Peyer's patch (tissue), 4 donors: ENCODE results near the gene JADE2. TPM values are rescaled to one million over a fixed set of nuclear protein-coding genes. Genes with fewer than 3 reads are reported as not detected.

Source experiments
- DNase-seq, 3 donors: peaks; one replicate each; pipeline ENCODE4 v3.0.0-alpha.2; 2017 to 2019
- H3K27ac ChIP-seq, 4 donors: fragments of 200-600 bp; sonication (generic); one replicate each; pipeline ENCODE4 v1.5.1; 2016 to 2019
- H3K27me3 ChIP-seq, 2 donors: fragments of 200-600 bp; sonication (generic); one replicate each; pipeline ENCODE4 v1.5.1; 2019
- H3K36me3 ChIP-seq, 3 donors: fragments of 200-600 bp; sonication (generic); one replicate each; pipeline ENCODE4 v1.5.1; 2016 to 2019
- H3K4me1 ChIP-seq, 4 donors: fragments of 200-600 bp; sonication (generic); one replicate each; pipeline ENCODE4 v1.5.1; 2016 to 2019
- H3K4me3 ChIP-seq, 4 donors: fragments of 200-600 bp; sonication (generic); 1 replicate in 3 of 4; 2 replicates in 1 of 4; pipeline ENCODE4 v1.5.1; 2016 to 2019; ENCODE audit warnings: mild to moderate bottlenecking in 1 of 4
- H3K9me3 ChIP-seq, 4 donors: fragments of 200-600 bp; sonication (generic); one replicate each; pipeline ENCODE4 v1.5.1; 2016 to 2019; ENCODE audit warnings: mild to moderate bottlenecking in 1 of 4
- POLR2A ChIP-seq, 2 donors: fragments of 450-650 bp; IDR thresholded peaks; one replicate each; pipeline ENCODE4 v1.5.1; 2017; ENCODE audit warnings: antibody characterized with exemption in 2 of 2, mild to moderate bottlenecking in 2 of 2, moderate library complexity in 2 of 2
- total RNA-seq, 4 donors: library from RNA; depleted of rRNA; stranded (reverse); fragments of >200 nt; gene quantifications; one replicate each; pipeline ENCODE4 v1.1.0, GENCODE V29; 2016
- TF ChIP-seq, protein P1 (sequence below), 6 experiments: fragments of 450-650 bp in 4 of 6; fragments of 200-600 bp in 2 of 6; sonication (generic) in 1 of 6; IDR thresholded peaks; one replicate each; pipeline ENCODE4 v1.5.1; 2017 to 2019; ENCODE audit warnings: antibody characterized with exemption in 6 of 6, mild to moderate bottlenecking in 3 of 6, moderate library complexity in 1 of 6

The JADE2 gene
- total RNA-seq, 4 donors from 2014 or later: 51.5 to 77.6 (median 57.4) TPM

GRCh38 chr5:134559672-134560071 is 34.2 kb downstream of the JADE2 start:
- Histone ChIP-seq H3K36me3 (peaks cover 0 to 76% (median 0%) of the 10 kb centered on the region in 3 donors), H3K27me3 (no peaks in the 10 kb centered on the region), H3K4me1 (peaks cover 0 to 15% (median 13%) of the 10 kb centered on the region in 4 donors), H3K9me3 (no peaks in the 10 kb centered on the region), H3K4me3 (no peak overlapping the region), H3K27ac (no peak overlapping the region)
- no peak for DNase-seq
- TF ChIP-seq, protein P1, sequence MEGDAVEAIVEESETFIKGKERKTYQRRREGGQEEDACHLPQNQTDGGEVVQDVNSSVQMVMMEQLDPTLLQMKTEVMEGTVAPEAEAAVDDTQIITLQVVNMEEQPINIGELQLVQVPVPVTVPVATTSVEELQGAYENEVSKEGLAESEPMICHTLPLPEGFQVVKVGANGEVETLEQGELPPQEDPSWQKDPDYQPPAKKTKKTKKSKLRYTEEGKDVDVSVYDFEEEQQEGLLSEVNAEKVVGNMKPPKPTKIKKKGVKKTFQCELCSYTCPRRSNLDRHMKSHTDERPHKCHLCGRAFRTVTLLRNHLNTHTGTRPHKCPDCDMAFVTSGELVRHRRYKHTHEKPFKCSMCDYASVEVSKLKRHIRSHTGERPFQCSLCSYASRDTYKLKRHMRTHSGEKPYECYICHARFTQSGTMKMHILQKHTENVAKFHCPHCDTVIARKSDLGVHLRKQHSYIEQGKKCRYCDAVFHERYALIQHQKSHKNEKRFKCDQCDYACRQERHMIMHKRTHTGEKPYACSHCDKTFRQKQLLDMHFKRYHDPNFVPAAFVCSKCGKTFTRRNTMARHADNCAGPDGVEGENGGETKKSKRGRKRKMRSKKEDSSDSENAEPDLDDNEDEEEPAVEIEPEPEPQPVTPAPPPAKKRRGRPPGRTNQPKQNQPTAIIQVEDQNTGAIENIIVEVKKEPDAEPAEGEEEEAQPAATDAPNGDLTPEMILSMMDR (IDR thresholded peaks at IDR 0.05): no peak
- TF ChIP-seq POLR2A (IDR thresholded peaks at IDR 0.05): no peak

DNA sequence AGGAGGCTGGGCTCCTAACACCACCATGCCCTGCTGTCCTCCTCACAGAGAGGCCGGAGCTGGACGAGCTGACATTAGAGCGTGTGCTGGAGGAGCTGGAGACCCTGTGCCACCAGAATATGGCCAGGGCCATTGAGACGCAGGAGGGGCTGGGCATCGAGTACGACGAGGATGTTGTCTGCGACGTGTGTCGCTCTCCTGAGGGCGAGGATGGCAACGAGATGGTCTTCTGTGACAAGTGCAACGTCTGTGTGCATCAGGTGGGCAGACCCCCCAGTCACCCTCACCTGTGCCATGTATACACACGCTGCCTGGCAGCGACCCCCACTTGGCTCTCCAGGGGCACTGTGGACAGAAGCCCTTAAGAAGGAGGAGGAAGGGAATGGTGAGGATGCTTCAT is 35.2 kb downstream of the JADE2 start:
- Histone ChIP-seq H3K27me3 (no peaks in the 10 kb centered on the region), H3K36me3 (peaks cover 0 to 80% (median 0%) of the 10 kb centered on the region in 3 donors), H3K9me3 (no peaks in the 10 kb centered on the region), H3K4me3 (no peak overlapping the region), H3K4me1 (peaks cover 0 to 5% (median 3%) of the 10 kb centered on the region in 4 donors), H3K27ac (no peak overlapping the region)
- DNase-seq: no peak
- TF ChIP-seq, protein P1 (IDR thresholded peaks at IDR 0.05): no peak
- TF ChIP-seq POLR2A (IDR thresholded peaks at IDR 0.05): no peak

- H3K27ac ChIP-seq: peak overlapping the region in 1 of 4 donors; percentile 11
- no peak overlapping the region for H3K4me3 ChIP-seq
- H3K4me1 ChIP-seq: peaks cover 0 to 1% (median 0%) of the 10 kb centered on the region in 4 donors
- DNase-seq: no peak
- peaks cover 0 to 86% (median 0%) of the 10 kb centered on the region in 3 donors for H3K36me3 ChIP-seq
- TF ChIP-seq, protein P1 (IDR thresholded peaks at IDR 0.05): peak in 3 of 6 experiments; percentile 20 to 34 (median 25)
- no peak for TF ChIP-seq POLR2A (IDR thresholded peaks at IDR 0.05)
- H3K9me3 ChIP-seq: no peaks in the 10 kb centered on the region
- H3K27me3 ChIP-seq: no peaks in the 10 kb centered on the region
Observed at GRCh38 chr5:134561871-134562296, 36.4 kb downstream of the JADE2 start.

- H3K27ac ChIP-seq: no peak overlapping the region
- DNase-seq: no peak
- no peak for TF ChIP-seq POLR2A (IDR thresholded peaks at IDR 0.05)
- TF ChIP-seq, protein P1 (IDR thresholded peaks at IDR 0.05): no peak
- H3K4me3 ChIP-seq: no peak overlapping the region
- peaks cover 0 to 98% (median 0%) of the 10 kb centered on the region in 3 donors for H3K36me3 ChIP-seq
- H3K9me3 ChIP-seq: no peaks in the 10 kb centered on the region
- H3K4me1 ChIP-seq: peaks cover 0 to 12% (median 2%) of the 10 kb centered on the region in 4 donors
- no peaks in the 10 kb centered on the region for H3K27me3 ChIP-seq
Observed at GRCh38 chr5:134563221-134563620, 37.8 kb downstream of the JADE2 start.

DNA sequence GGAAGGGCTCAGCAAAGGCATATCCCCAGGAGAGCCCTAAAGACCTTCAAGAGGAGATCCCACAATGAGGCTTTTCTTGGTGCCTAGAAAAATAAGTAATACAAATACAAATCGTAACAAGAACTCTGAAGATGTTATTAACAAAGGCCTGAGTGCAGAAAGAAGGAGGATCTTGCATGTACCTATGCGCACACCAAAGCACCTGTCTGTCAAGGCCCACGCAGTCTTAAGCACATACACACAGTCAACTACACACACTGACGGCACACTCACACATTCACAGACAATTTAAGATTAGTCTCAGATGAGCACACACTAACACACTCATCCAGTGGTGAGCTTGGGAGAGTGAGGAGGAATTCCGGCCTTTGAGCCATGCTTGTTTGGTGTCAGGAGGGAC is 38.5 kb downstream of the JADE2 start:
- Histone ChIP-seq H3K9me3 (no peaks in the 10 kb centered on the region), H3K36me3 (peaks cover 0 to 99% (median 0%) of the 10 kb centered on the region in 3 donors), H3K27ac (no peak overlapping the region), H3K4me3 (no peak overlapping the region), H3K4me1 (peaks cover 0 to 19% (median 6%) of the 10 kb centered on the region in 4 donors), H3K27me3 (no peaks in the 10 kb centered on the region)
- DNase-seq: no peak
- TF ChIP-seq POLR2A (IDR thresholded peaks at IDR 0.05): no peak
- TF ChIP-seq, protein P1 (IDR thresholded peaks at IDR 0.05): no peak
